ENCODE results near the gene SLC35B4. TPM values are rescaled to one million over a fixed set of nuclear protein-coding genes. Genes with fewer than 3 reads are reported as not detected.

The SLC35B4 gene
- total RNA-seq (ENCODE audit: low replicate concordance): 9.3 and 25.9 TPM in 2 replicates
- long read RNA-seq, full-length matches to known transcripts: 43 of 50 reads
- long read RNA-seq, partial matches to known transcripts: 1 of 50 reads
- long read RNA-seq, other reads (novel, unspliced or antisense): 6 of 50 reads

GRCh38 chr7:134316539-134317344, at the start of gene SLC35B4:
TSS of gene SLC35B4 (minus strand) at chr7:134316930. CDS start at chr7:134316751, 179 bp downstream.
- H3K36me3 Mint-ChIP-seq: peaks cover 3% of the 10 kb centered on the region
- no peaks in the 10 kb centered on the region for H3K9me3 Mint-ChIP-seq
- H3K4me3 Mint-ChIP-seq: peak within 1 kb of the TSS; percentile 93
- DNase-seq (ENCODE audit: extremely low spot score, unreplicated experiment): peak; percentile 97
- H3K27me3 Mint-ChIP-seq: peaks cover 8% of the 10 kb centered on the region
- H3K27ac Mint-ChIP-seq: peak within 1 kb of the TSS; percentile 79
- peaks cover 20% of the 10 kb centered on the region for H3K4me1 Mint-ChIP-seq (ENCODE audit: unreplicated experiment)
- TF ChIP-seq CTCF (conservative IDR thresholded peaks at IDR 0.05): peak; percentile 60

GRCh38 chr7:134366481-134366880, 49.8 kb upstream of the SLC35B4 start:
- no peak overlapping the region for H3K4me3 Mint-ChIP-seq
- no peaks in the 10 kb centered on the region for H3K9me3 Mint-ChIP-seq
- DNase-seq (ENCODE audit: extremely low spot score, unreplicated experiment): no peak
- no peaks in the 10 kb centered on the region for H3K36me3 Mint-ChIP-seq
- no peak for TF ChIP-seq CTCF (conservative IDR thresholded peaks at IDR 0.05)
- peaks cover 12% of the 10 kb centered on the region for H3K4me1 Mint-ChIP-seq (ENCODE audit: unreplicated experiment)
- H3K27me3 Mint-ChIP-seq: peaks cover 17% of the 10 kb centered on the region
- H3K27ac Mint-ChIP-seq: no peak overlapping the region

DNA sequence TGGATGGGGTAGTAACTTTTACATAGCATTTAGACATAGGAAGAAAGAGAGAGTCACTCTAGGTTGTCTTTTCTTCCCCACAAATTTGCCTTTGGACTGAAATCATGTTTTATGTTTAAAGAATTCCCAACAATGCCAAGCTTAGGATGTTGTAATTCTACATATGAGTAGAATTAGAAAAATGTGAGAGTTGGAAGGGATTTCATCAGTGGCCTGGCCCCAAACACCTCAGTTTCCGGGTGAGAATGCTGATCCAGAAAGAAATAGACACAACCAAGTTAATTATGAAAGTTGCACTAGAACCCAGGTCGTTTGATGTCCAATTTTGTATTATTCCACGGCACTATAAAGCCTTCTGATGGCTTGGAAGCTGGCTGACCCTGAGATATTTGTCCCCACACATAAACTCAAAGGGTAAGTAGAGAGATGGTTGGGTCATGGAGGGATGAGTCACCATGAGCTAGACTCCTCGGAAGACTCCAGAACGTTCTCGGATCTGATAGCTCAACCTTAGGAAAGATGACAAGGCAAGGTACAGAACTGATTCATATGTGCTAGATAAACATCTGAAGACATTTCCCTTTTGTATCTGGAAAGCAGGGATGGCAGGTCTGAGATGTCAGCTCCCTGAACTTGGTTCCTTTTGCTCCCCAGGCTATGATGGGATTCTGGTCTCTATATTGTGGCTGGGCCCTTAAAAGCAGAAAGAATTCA, 48.8 kb upstream of the SLC35B4 start:
- H3K9me3 Mint-ChIP-seq: no peaks in the 10 kb centered on the region
- no peak for TF ChIP-seq CTCF (conservative IDR thresholded peaks at IDR 0.05)
- H3K4me1 Mint-ChIP-seq (ENCODE audit: unreplicated experiment): peaks cover 12% of the 10 kb centered on the region
- H3K27ac Mint-ChIP-seq: no peak overlapping the region
- DNase-seq (ENCODE audit: extremely low spot score, unreplicated experiment): no peak
- no peak overlapping the region for H3K4me3 Mint-ChIP-seq
- H3K36me3 Mint-ChIP-seq: no peaks in the 10 kb centered on the region
- H3K27me3 Mint-ChIP-seq: peaks cover 20% of the 10 kb centered on the region

GRCh38 chr7:134364619-134365037, 47.9 kb upstream of the SLC35B4 start:
- Mint-ChIP-seq H3K27me3 (peaks cover 22% of the 10 kb centered on the region), H3K4me3 (no peak overlapping the region), H3K4me1 (ENCODE audit: unreplicated experiment) (peaks cover 12% of the 10 kb centered on the region), H3K27ac (peak overlapping the region; percentile 37), H3K9me3 (no peaks in the 10 kb centered on the region), H3K36me3 (no peaks in the 10 kb centered on the region)
- no peak for TF ChIP-seq CTCF (conservative IDR thresholded peaks at IDR 0.05)
- no peak for DNase-seq (ENCODE audit: extremely low spot score, unreplicated experiment)

GRCh38 chr7:134362587-134363483, 46.1 kb upstream of the SLC35B4 start:
- Mint-ChIP-seq H3K27me3 (peaks cover 22% of the 10 kb centered on the region), H3K27ac (no peak overlapping the region), H3K4me3 (no peak overlapping the region)

More at GRCh38 chr7:134362587-134363483, 46.1 kb upstream of the SLC35B4 start:
- Mint-ChIP-seq H3K4me1 (ENCODE audit: unreplicated experiment) (no peaks in the 10 kb centered on the region), H3K9me3 (no peaks in the 10 kb centered on the region), H3K36me3 (no peaks in the 10 kb centered on the region)
- TF ChIP-seq CTCF (conservative IDR thresholded peaks at IDR 0.05): no peak
- DNase-seq (ENCODE audit: extremely low spot score, unreplicated experiment): no peak
